GM18951 (cell line): ENCODE results near the gene TSC22D1.

Experiments
- POLR2A ChIP-seq: IDR thresholded peaks from 4 replicates; pipeline ENCODE4 v1.6.1; 2011; ENCODE audit warnings: mild to moderate bottlenecking; ENCODE audit not compliant: insufficient read length, insufficient read depth; ENCODE audit errors: extremely low read depth
- in situ Hi-C: fragments of 300-500 bp; cut with MboI; formaldehyde crosslinking; loops from one replicate; pipeline ENCODE4 v1.12.0; 2022; ENCODE audit warnings: low sequenced_read_pairs, mixed read lengths, inconsistent platforms; ENCODE audit not compliant: unreplicated experiment

The TSC22D1 gene

GRCh38 chr13:44388427-44389059, 187.6 kb downstream of the TSC22D1 start:
- no peak for TF ChIP-seq POLR2A
- in situ Hi-C loops, result no loop called here

GRCh38 chr13:44386913-44387556, 189.1 kb downstream of the TSC22D1 start:
- in situ Hi-C loops, result no loop called here
- TF ChIP-seq POLR2A, result no peak

DNA sequence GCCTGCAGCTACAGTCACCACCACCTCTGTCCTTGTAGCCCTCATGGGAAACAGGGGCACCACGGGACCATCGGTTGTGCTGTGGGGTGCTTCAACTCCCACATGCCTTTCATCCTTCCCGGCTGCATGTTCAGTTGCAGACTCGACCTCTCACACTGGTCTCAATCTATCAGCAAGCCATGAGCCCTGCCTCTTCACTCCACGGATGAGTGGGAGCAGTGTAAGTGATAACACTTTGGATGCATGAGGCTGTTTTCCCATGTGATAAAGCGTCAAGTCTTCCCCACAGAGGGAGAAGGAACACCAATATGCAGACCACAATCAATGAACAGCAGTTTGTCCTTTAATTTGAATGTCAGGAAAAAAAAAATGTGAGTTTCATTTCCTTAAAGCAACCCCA, 190.3 kb downstream of the TSC22D1 start:
- no peak for TF ChIP-seq POLR2A
- in situ Hi-C loops, result no loop called here

GRCh38 chr13:44385401-44385800, 190.7 kb downstream of the TSC22D1 start:
- no peak for TF ChIP-seq POLR2A
- in situ Hi-C loops, result no loop called here

DNA sequence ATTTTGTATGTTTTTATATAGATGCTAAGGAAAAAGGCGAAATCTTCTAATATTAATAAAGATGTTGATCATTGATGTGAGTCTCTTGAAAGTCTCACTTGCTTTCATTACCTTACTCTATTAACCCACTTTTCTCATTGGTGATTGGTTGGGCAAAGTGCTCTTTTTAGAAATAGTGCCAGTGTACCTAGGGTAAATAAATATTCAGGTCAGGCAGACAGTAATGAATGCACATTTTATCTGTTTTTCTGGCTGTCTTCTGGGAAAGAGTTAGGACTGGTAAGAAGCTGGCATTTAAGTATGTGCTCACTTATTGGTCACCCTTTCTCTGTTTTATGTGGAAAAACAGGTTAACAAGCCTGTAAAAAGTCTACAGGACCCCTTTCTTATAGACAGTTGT, 191.4 kb downstream of the TSC22D1 start:
- TF ChIP-seq POLR2A, result no peak
- in situ Hi-C loops, result no loop called here

- in situ Hi-C loops, result no loop called here
- no peak for TF ChIP-seq POLR2A
These were observed 192.2 kb downstream of the TSC22D1 start for GRCh38 chr13:44383945-44384344.

DNA sequence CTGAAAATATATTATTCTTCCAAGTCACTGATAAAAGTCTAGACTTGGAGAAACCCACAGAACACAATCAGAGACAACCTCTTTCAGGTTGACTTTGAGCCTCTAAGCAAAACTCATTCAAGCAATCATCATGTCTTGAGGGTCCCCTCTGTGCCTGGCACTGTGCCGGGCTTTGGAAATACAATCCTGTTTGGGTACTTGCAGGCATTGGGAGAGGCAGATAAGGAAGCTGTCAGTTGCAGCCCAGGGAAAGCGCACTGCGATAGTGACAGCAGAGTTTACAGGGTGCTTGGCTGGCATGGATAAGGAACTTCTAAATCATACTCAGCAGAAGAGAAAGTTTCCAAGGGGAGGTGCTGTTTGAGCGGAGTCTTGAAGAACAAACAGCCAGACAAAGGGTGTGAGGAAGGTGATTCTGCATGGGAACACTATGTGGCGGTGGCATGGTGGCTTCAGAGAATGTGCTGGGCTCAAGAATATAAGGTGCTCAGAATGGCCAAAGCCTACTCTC, 193.4 kb downstream of the TSC22D1 start:
- no peak for TF ChIP-seq POLR2A
- in situ Hi-C loops, result no loop called here
